Endometrial microvascular endothelial cells (primary cell): Measurements from ENCODE around the gene TEAD1. TPM values are rescaled to one million over a fixed set of nuclear protein-coding genes. Genes with fewer than 3 reads are reported as not detected.

Experiments
- in situ Hi-C: cut with HindIII; loops from 2 replicates; pipeline ENCODE4 v1.10.0; 2017; ENCODE audit warnings: low sequenced_read_pairs, low pct_unique_long_range_greater_than_20kb; ENCODE audit errors: inconsistent ontology term
- total RNA-seq: library from RNA; depleted of rRNA; stranded (reverse); fragments of >200 nt; gene quantifications from one replicate; pipeline ENCODE4 v1.2.3, GENCODE V29; 2015; ENCODE audit errors: inconsistent ontology term

Gene TEAD1
- total RNA-seq, 1 donor from 2014 or later: 24.3 TPM

GRCh38 chr11:12792018-12792417 is 117.8 kb downstream of the TEAD1 start:
- in situ Hi-C loops: no loop called here

GRCh38 chr11:12792590-12792989 is 118.4 kb downstream of the TEAD1 start:
- in situ Hi-C loops: no loop called here

- in situ Hi-C loops: no loop called here
These were observed 118.8 kb downstream of the TEAD1 start for GRCh38 chr11:12793065-12793464.

GRCh38 chr11:12793506-12793905 is 119.3 kb downstream of the TEAD1 start:
- in situ Hi-C loops: no loop called here

- in situ Hi-C loops: no loop called here
These were observed 120.5 kb downstream of the TEAD1 start for GRCh38 chr11:12794576-12795230.

- in situ Hi-C loops: no loop called here
These were observed 123.8 kb downstream of the TEAD1 start for GRCh38 chr11:12797996-12798395.

- in situ Hi-C loops: no loop called here
These were observed 124.4 kb downstream of the TEAD1 start for GRCh38 chr11:12798609-12799011.

GRCh38 chr11:12799334-12799835 is 125.2 kb downstream of the TEAD1 start:
- in situ Hi-C loops: no loop called here

GRCh38 chr11:12800032-12800671 is 125.9 kb downstream of the TEAD1 start:
- in situ Hi-C loops: no loop called here

GRCh38 chr11:12800871-12801270 is 126.7 kb downstream of the TEAD1 start:
- in situ Hi-C loops: no loop called here

- in situ Hi-C loops: no loop called here
These were observed 127.8 kb downstream of the TEAD1 start for GRCh38 chr11:12801976-12802375.

GRCh38 chr11:12802418-12803085 is 128.3 kb downstream of the TEAD1 start:
- in situ Hi-C loops: no loop called here

- in situ Hi-C loops: no loop called here
These were observed 129.0 kb downstream of the TEAD1 start for GRCh38 chr11:12803086-12803826.

- in situ Hi-C loops: no loop called here
These were observed 131.9 kb downstream of the TEAD1 start for GRCh38 chr11:12806113-12806512.

GRCh38 chr11:12807621-12808020 is 133.4 kb downstream of the TEAD1 start:
- in situ Hi-C loops: no loop called here

- in situ Hi-C loops: no loop called here
These were observed 134.3 kb downstream of the TEAD1 start for GRCh38 chr11:12808519-12808918.

GRCh38 chr11:12809364-12809763 is 135.1 kb downstream of the TEAD1 start:
- in situ Hi-C loops: no loop called here

GRCh38 chr11:12809864-12810567 is 135.8 kb downstream of the TEAD1 start:
- in situ Hi-C loops: no loop called here

- in situ Hi-C loops: no loop called here
These were observed 136.3 kb downstream of the TEAD1 start for GRCh38 chr11:12810568-12810894.
